IMR-90 (cell line): ENCODE measurements around the gene USP35. TPM values are rescaled to one million over a fixed set of nuclear protein-coding genes. Genes with fewer than 3 reads are reported as not detected.
A peak's percentile ranks its signal among the peaks of the same experiment; 100 is the strongest.

Source experiments
- ATAC-seq: fragments of 200-7000 bp; cut with Tn5 transposase; 2 replicates; pipeline ENCODE4 v1.9.1; 2020; ENCODE audit warnings: low read depth, mild to moderate bottlenecking, moderate library complexity
- BruUV-seq: library from RNA; stranded (reverse); fragments of 400-500 nt; replicated peaks from 2 replicates; lab custom pipeline; 2021; lab: Mats Ljungman, UMichigan
- CTCF ChIA-PET: fragments of 300-600 bp; formaldehyde crosslinking; extraction: SDS; loops from one replicate; lab custom pipeline; 2021; ENCODE audit warnings: antibody characterized with exemption; lab: Yijun Ruan, JAX
- POLR2A ChIA-PET: fragments of 300-600 bp; sonication (Branson Sonifier 250); formaldehyde crosslinking; loops from one replicate; lab custom pipeline; 2022; ENCODE audit warnings: antibody characterized with exemption; ENCODE audit not compliant: unreplicated experiment; lab: Charles Lee
- DNase-seq: peaks from one replicate; pipeline ENCODE4 v3.0.0; 2013
- H2AFZ ChIP-seq: replicated peaks from 2 replicates; pipeline ENCODE3; 2013; ENCODE audit warnings: low read length, mild to moderate bottlenecking; ENCODE audit not compliant: poor library complexity
- H2AK5ac ChIP-seq: 2 replicates; pipeline ENCODE4 v1.6.1; 2013; ENCODE audit warnings: low read depth, low read length, inconsistent platforms
- H2AK9ac ChIP-seq: replicated peaks from 2 replicates; pipeline ENCODE3; 2013; ENCODE audit warnings: mild to moderate bottlenecking, low read depth, low read length, moderate library complexity; ENCODE audit not compliant: poor library complexity
- H2BK120ac ChIP-seq: 2 replicates; pipeline ENCODE4 v1.6.1; 2013; ENCODE audit warnings: low read depth, low read length, inconsistent platforms
- H2BK15ac ChIP-seq: 3 replicates; pipeline ENCODE4 v1.6.1; 2013; ENCODE audit warnings: low read depth, low read length, inconsistent platforms
- H2BK20ac ChIP-seq: 2 replicates; pipeline ENCODE4 v1.6.1; 2013; ENCODE audit warnings: low read depth, mild to moderate bottlenecking, inconsistent platforms, low read length, moderate library complexity
- H2BK5ac ChIP-seq: 2 replicates; pipeline ENCODE4 v1.6.1; 2013; ENCODE audit warnings: mild to moderate bottlenecking, low read depth, low read length, inconsistent platforms; ENCODE audit not compliant: poor library complexity, severe bottlenecking
- H3K14ac ChIP-seq: replicated peaks from 2 replicates; pipeline ENCODE4 v1.6.1; 2013; ENCODE audit warnings: low read depth, low read length, inconsistent platforms
- H3K18ac ChIP-seq: 2 replicates; pipeline ENCODE4 v1.6.1; 2013; ENCODE audit warnings: low read depth, low read length, control low read depth
- H3K23ac ChIP-seq: 2 replicates; pipeline ENCODE4 v1.6.1; 2013; ENCODE audit warnings: low read depth, low read length, inconsistent platforms
- H3K27ac ChIP-seq: 2 replicates; pipeline ENCODE4 v1.5.1; 2013; ENCODE audit warnings: mild to moderate bottlenecking, control low read depth, low read length; ENCODE audit not compliant: insufficient read depth
- H3K27me3 ChIP-seq: 2 replicates; pipeline ENCODE4 v1.6.1; 2013; ENCODE audit warnings: low read length; ENCODE audit not compliant: control insufficient read depth, insufficient read depth
- H3K36me3 ChIP-seq: 2 replicates; pipeline ENCODE4 v1.6.1; 2013; ENCODE audit warnings: low read length, mixed read lengths; ENCODE audit not compliant: control insufficient read depth, insufficient read depth
- H3K4ac ChIP-seq: 2 replicates; pipeline ENCODE4 v1.6.1; 2013; ENCODE audit warnings: low read depth, low read length, inconsistent platforms
- H3K4me1 ChIP-seq: 2 replicates; pipeline ENCODE4 v1.6.1; 2013; ENCODE audit warnings: low read length, mixed read lengths; ENCODE audit not compliant: control insufficient read depth, insufficient read depth
- H3K4me2 ChIP-seq: 2 replicates; pipeline ENCODE4 v1.6.1; 2013; ENCODE audit warnings: low read depth, mild to moderate bottlenecking, control low read depth, low read length, moderate library complexity
- H3K4me3 ChIP-seq: 2 replicates; pipeline ENCODE4 v1.5.1; 2013; ENCODE audit warnings: low read depth, mild to moderate bottlenecking, control low read depth, low read length, moderate library complexity; ENCODE audit not compliant: insufficient read depth
- H3K56ac ChIP-seq: 2 replicates; pipeline ENCODE4 v1.6.1; 2013; ENCODE audit warnings: low read length, inconsistent platforms; ENCODE audit not compliant: insufficient read depth; ENCODE audit errors: extremely low read depth
- H3K79me1 ChIP-seq, 2 experiments: 2 replicates each; pipeline ENCODE4 v1.6.1; 2013; ENCODE audit warnings: low read length in 2 of 2, inconsistent platforms in 1 of 2, low read depth in 1 of 2
- H3K9ac ChIP-seq: 2 replicates; pipeline ENCODE4 v1.6.1; 2013; ENCODE audit warnings: low read depth, low read length, control low read depth
- H3K9me1 ChIP-seq: 2 replicates; pipeline ENCODE4 v1.6.1; 2013; ENCODE audit warnings: low read length, inconsistent platforms; ENCODE audit not compliant: insufficient read depth
- H3K9me3 ChIP-seq: 2 replicates; pipeline ENCODE4 v1.6.1; 2013; ENCODE audit warnings: low read length; ENCODE audit not compliant: control insufficient read depth, insufficient read depth
- H4K20me1 ChIP-seq: 2 replicates; pipeline ENCODE4 v1.6.1; 2013; ENCODE audit warnings: low read length, inconsistent platforms; ENCODE audit not compliant: insufficient read depth
- H4K5ac ChIP-seq: 2 replicates; pipeline ENCODE4 v1.6.1; 2013; ENCODE audit warnings: mild to moderate bottlenecking, low read depth, low read length, control low read depth
- H4K8ac ChIP-seq, 2 experiments: 2 replicates each; pipeline ENCODE4 v1.6.1; 2013; ENCODE audit warnings: low read depth in 2 of 2, low read length in 2 of 2, control low read depth in 1 of 2, inconsistent platforms in 1 of 2
- H4K91ac ChIP-seq: 2 replicates; pipeline ENCODE4 v1.6.1; 2013; ENCODE audit warnings: low read depth, low read length, inconsistent platforms; ENCODE audit not compliant: insufficient read depth
- BHLHE40 ChIP-seq: fragments of 150-350 bp; IDR thresholded peaks from 2 replicates; pipeline ENCODE4 v1.6.1; 2016; ENCODE audit warnings: mild to moderate bottlenecking, low read depth, low read length
- RAD21 ChIP-seq: IDR thresholded peaks from 2 replicates; pipeline ENCODE4 v1.6.1; 2012; ENCODE audit warnings: low read length, improper control_type of control experiment
- WGBS, 2 experiments: methylation state at CpG; one replicate each; pipeline versions ENCODE4 v1.1.5 to v1.1.7; 2013; ENCODE audit warnings: missing lambda C conversion rate in 2 of 2; ENCODE audit not compliant: insufficient read length in 1 of 2; ENCODE audit errors: extremely low coverage in 2 of 2; 5-methylcytosine and 5-hydroxymethylcytosine counted together
- dilution Hi-C: fragments of 300-500 bp; cut with HindIII; formaldehyde crosslinking; loops from one replicate; pipeline ENCODE4 v1.14.3; 2018; ENCODE audit warnings: low sequenced_read_pairs; ENCODE audit not compliant: unreplicated experiment
- in situ Hi-C: fragments of 300-500 bp; cut with MboI; formaldehyde crosslinking; loops from 3 replicates; pipeline ENCODE4 v1.14.3; 2019; ENCODE audit warnings: low sequenced_read_pairs, inconsistent platforms, mixed read lengths
- intact Hi-C: fragments of 100-400 bp; cut with micrococcal nuclease; formaldehyde crosslinking; loops from 2 replicates; pipeline ENCODE4 v1.10.0; 2022
- polyA plus RNA-seq, 3 experiments: library from polyadenylated mRNA; depleted of rRNA; stranded (reverse); fragments of >200 nt; gene quantifications; 2 replicates each; pipeline ENCODE4 v1.2.3, GENCODE V29; 2012; ENCODE audit warnings: low replicate concordance in 1 of 3
- total RNA-seq: library from RNA; depleted of rRNA; stranded (reverse); fragments of >200 nt; gene quantifications from 2 replicates; pipeline ENCODE4 v1.2.3, GENCODE V29; 2012

Gene USP35
- total and polyA plus RNA-seq, 2 of the 4 experiments (the other 2 are of a cell fraction) = 2.7 to 11.3 TPM

DNA sequence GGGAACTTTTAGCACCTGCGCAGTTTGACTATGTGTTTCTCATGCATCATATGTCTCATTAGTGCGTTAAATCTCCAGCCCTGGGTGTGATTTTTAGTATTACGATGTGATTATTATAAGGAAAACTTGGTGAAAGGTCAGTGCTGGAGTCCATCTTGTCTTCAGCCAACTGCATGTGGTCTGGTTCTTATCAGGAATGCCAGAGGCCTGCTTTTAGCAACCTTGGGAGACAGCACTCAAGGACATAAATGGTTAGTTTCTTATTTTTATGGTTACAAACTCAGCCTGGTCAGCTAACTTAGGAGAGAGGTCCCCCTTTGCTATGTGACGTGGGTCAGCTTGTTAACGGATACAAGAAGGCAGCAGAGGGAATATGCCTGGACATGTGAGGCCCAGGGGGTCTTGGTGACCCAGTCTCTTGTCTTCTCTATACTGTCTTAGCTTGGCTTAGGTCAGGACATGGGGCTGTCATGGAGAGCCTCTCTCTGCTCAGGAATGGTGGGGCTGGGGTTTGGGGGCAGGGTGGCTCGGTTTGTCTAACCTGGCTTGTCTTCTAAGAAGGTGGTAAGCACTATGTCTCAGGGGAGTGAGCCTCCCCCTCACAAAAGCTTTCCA lies 21.8 kb upstream of the USP35 start (continued):
- TF ChIP-seq RAD21 = no peak

DNA sequence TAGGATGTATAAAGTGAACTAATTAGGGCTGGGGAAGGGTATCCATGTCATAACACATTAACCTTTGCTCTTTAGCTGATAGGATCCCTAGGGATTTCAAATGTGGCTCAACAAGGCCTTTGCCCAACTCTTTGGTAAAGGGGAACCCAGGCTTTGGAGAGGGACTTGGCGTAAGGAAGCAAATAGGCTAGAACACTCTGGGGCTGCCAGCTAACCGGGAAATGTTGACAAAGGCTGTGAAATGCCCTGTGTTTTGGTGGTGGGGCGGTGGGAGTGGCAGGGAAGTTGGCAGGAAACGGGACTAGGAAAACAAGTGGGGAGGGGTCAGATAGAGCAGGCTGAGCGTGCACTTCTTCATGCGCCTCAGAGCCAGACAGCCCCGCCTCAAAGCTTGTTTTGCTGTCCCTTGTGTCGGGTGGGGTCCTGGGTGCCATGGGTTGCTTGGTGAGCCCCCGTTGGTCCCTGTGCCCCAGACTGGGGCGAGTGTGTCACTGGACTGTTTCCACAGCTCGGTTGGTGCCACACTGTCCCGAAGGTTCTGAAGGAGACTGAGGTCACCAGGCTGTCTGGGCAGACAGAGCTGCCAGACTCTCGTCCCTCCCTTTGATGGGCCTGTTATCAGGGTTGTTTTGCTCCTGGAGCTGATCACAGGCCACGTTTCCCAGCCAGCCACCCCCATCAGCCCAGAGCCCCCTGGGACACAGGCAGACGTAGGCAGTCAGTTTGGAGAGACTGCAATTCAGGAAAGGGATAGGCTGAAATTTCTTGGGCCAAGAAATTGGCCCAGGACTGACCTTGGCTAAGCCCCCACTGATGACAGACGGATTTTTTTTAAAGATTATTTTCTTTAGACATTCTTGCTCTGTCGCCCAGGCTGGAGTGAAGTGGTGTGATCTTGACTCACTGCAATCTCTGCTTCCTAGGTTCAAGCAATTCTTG lies 19.9 kb upstream of the USP35 start:
- peak overlapping the region; percentile 92 for H3K14ac ChIP-seq
- POLR2A ChIA-PET = no interaction called here
- H3K27ac ChIP-seq = peak overlapping the region; percentile 93
- no peak overlapping the region for H3K4me3 ChIP-seq
- peak overlapping the region; percentile 85 for H2AK5ac ChIP-seq
- H3K79me1 ChIP-seq = peaks cover 0 to 26% of the 10 kb centered on the region in 2 experiments; a peak in 2 of 4 replicates
- peak overlapping the region; percentile 85 for H4K91ac ChIP-seq
- H3K4me1 ChIP-seq = peaks cover 19% of the 10 kb centered on the region
- no peaks in the 10 kb centered on the region for H4K20me1 ChIP-seq
- intact Hi-C loops (no loop called here), in situ Hi-C loops (no loop called here), dilution Hi-C loops (no loop called here)
- ATAC-seq = peak; percentile 85
- peak overlapping the region; percentile 77 for H2BK5ac ChIP-seq
- peak overlapping the region; percentile 97 for H2BK20ac ChIP-seq
- peak overlapping the region; percentile 94; the same call in 2 of the 3 replicates for H2BK15ac ChIP-seq
- peak; percentile 88 for DNase-seq
- 74% methylated on average over 7 of the region's 17 CpGs; no CpG with 5 or more reads in 1 of the 2 experiments for WGBS, 2 experiments
- peak overlapping the region; percentile 90 for H4K5ac ChIP-seq
- H2BK120ac ChIP-seq = peak overlapping the region; percentile 96
- CTCF ChIA-PET = interaction anchor here (0.9 kb wide), 1 partner anchor 13 kb away, joined by 3 read pairs; no protein-coding TSS in a partner anchor
- peak overlapping the region; percentile 86 for H3K18ac ChIP-seq
- peaks cover 18% of the 10 kb centered on the region for H3K36me3 ChIP-seq
- no TSS peak for BruUV-seq
- H3K4ac ChIP-seq = peak overlapping the region; percentile 93
- H3K9ac ChIP-seq = peak overlapping the region; percentile 14; the same call in 1 of the 2 replicates
- peak overlapping the region; percentile 84 for H3K23ac ChIP-seq
- no peak overlapping the region for H3K56ac ChIP-seq
- H2AK9ac ChIP-seq = peak overlapping the region; percentile 94
- peak overlapping the region; percentile 85 for H2AFZ ChIP-seq
- H3K4me2 ChIP-seq = peak overlapping the region; percentile 2; the same call in 1 of the 2 replicates
- peaks cover 26% of the 10 kb centered on the region for H3K9me1 ChIP-seq
- TF ChIP-seq BHLHE40 (peak; percentile 12; the same call in 1 of the 2 replicates), RAD21 (no peak; the same call in 1 of the 2 replicates)
- peak overlapping the region; percentile 67 to 95 for H4K8ac ChIP-seq
- no peaks in the 10 kb centered on the region for H3K27me3 ChIP-seq
- no peaks in the 10 kb centered on the region for H3K9me3 ChIP-seq
